DOHH2 (cell line): ENCODE data around the gene FDXACB1.

Experiments
- H3F3A ChIP-seq: fragments of 200-600 bp; sonication (generic), shearing (Covaris generic); 2 replicates; pipeline ENCODE4 v1.6.0; 2016; ENCODE audit warnings: antibody characterized with exemption, mild to moderate bottlenecking; ENCODE audit not compliant: control insufficient read depth, insufficient read depth
- H3K27ac ChIP-seq: fragments of 200-600 bp; sonication (generic); 2 replicates; pipeline ENCODE4 v1.5.1; 2014; ENCODE audit warnings: low read depth, mild to moderate bottlenecking, low read length, moderate library complexity
- H3K27me3 ChIP-seq: fragments of 200-600 bp; sonication (generic); 2 replicates; pipeline ENCODE4 v1.6.1; 2014; ENCODE audit warnings: mild to moderate bottlenecking, low read length, mixed read lengths; ENCODE audit not compliant: control insufficient read depth
- H3K36me3 ChIP-seq: fragments of 200-600 bp; sonication (generic); 2 replicates; pipeline ENCODE4 v1.6.1; 2014; ENCODE audit warnings: mild to moderate bottlenecking, low read length, moderate library complexity, mixed read lengths; ENCODE audit not compliant: control insufficient read depth
- H3K4me1 ChIP-seq: fragments of 200-600 bp; sonication (generic); 2 replicates; pipeline ENCODE4 v1.6.1; 2014; ENCODE audit warnings: mild to moderate bottlenecking, low read length, mixed read lengths; ENCODE audit not compliant: control insufficient read depth
- H3K4me2 ChIP-seq: fragments of 200-600 bp; sonication (generic); 2 replicates; pipeline ENCODE4 v1.6.0; 2014; ENCODE audit warnings: mild to moderate bottlenecking, low read length, moderate library complexity
- H3K4me3 ChIP-seq: fragments of 200-600 bp; sonication (generic); 2 replicates; pipeline ENCODE4 v1.5.1; 2014; ENCODE audit warnings: mild to moderate bottlenecking, low read length, mixed read lengths
- H3K79me2 ChIP-seq: fragments of 200-600 bp; sonication (generic); 2 replicates; pipeline ENCODE4 v1.6.1; 2014; ENCODE audit warnings: mild to moderate bottlenecking, low read length, mixed read lengths; ENCODE audit not compliant: control insufficient read depth
- H3K9me2 ChIP-seq: fragments of 200-600 bp; sonication (generic); replicated peaks from 2 replicates; pipeline ENCODE4 v1.6.1; 2014; ENCODE audit warnings: mild to moderate bottlenecking, low read length, mixed read lengths; ENCODE audit not compliant: control insufficient read depth
- H3K9me3 ChIP-seq: fragments of 200-600 bp; sonication (generic); 2 replicates; pipeline ENCODE4 v1.6.1; 2014; ENCODE audit warnings: antibody characterized with exemption, low read length, mixed read lengths; ENCODE audit not compliant: control insufficient read depth, insufficient read depth
- H4K20me1 ChIP-seq: fragments of 200-600 bp; sonication (generic); 2 replicates; pipeline ENCODE4 v1.6.0; 2014; ENCODE audit warnings: low read depth, mild to moderate bottlenecking, antibody characterized with exemption, low read length, moderate library complexity; ENCODE audit not compliant: control insufficient read depth, insufficient read depth
- CTCF ChIP-seq: fragments of 200-600 bp; sonication (generic); IDR thresholded peaks from one replicate; pipeline ENCODE4 v1.5.1; 2014; ENCODE audit warnings: antibody characterized with exemption, mild to moderate bottlenecking, low read depth, low read length; ENCODE audit not compliant: poor library complexity, severe bottlenecking
- EZH2phosphoT487 ChIP-seq: fragments of 200-600 bp; sonication (generic); IDR thresholded peaks from 2 replicates; pipeline ENCODE4 v1.6.1; 2017; ENCODE audit warnings: borderline replicate concordance, mild to moderate bottlenecking, antibody characterized with exemption, low read length, moderate library complexity, mixed read lengths

Gene FDXACB1

GRCh38 chr11:111834432-111835163 lies 44.4 kb downstream of the FDXACB1 start:
- TF ChIP-seq EZH2phosphoT487 (no peak), CTCF (no peak)
- Histone ChIP-seq H3K9me3 (no peaks in the 10 kb centered on the region), H4K20me1 (no peaks in the 10 kb centered on the region), H3K4me1 (no peaks in the 10 kb centered on the region), H3K27me3 (no peaks in the 10 kb centered on the region), H3K9me2 (no peaks in the 10 kb centered on the region), H3K27ac (no peak overlapping the region), H3K36me3 (peaks cover 63% of the 10 kb centered on the region), H3K4me3 (no peak overlapping the region), H3K4me2 (no peak overlapping the region), H3K79me2 (no peaks in the 10 kb centered on the region), H3F3A (no peaks in the 10 kb centered on the region)

- Histone ChIP-seq H3K27ac (no peak overlapping the region), H3F3A (no peaks in the 10 kb centered on the region), H3K4me3 (no peak overlapping the region), H3K79me2 (no peaks in the 10 kb centered on the region), H3K9me3 (no peaks in the 10 kb centered on the region), H3K4me2 (no peak overlapping the region), H3K4me1 (no peaks in the 10 kb centered on the region), H3K27me3 (no peaks in the 10 kb centered on the region), H3K36me3 (peaks cover 66% of the 10 kb centered on the region), H3K9me2 (no peaks in the 10 kb centered on the region), H4K20me1 (no peaks in the 10 kb centered on the region)
- no peak for TF ChIP-seq CTCF
Measured at GRCh38 chr11:111833524-111833923, 45.4 kb downstream of the FDXACB1 start.

GRCh38 chr11:111829185-111829968 lies 49.6 kb downstream of the FDXACB1 start:
- no peaks in the 10 kb centered on the region for H3K79me2 ChIP-seq
- no peak overlapping the region for H3K4me2 ChIP-seq
- no peaks in the 10 kb centered on the region for H4K20me1 ChIP-seq
- TF ChIP-seq EZH2phosphoT487 (no peak), CTCF (no peak)
- no peaks in the 10 kb centered on the region for H3K27me3 ChIP-seq
- no peaks in the 10 kb centered on the region for H3F3A ChIP-seq
- no peaks in the 10 kb centered on the region for H3K9me3 ChIP-seq
- H3K4me1 ChIP-seq, result no peaks in the 10 kb centered on the region
- H3K4me3 ChIP-seq, result no peak overlapping the region
- peaks cover 29% of the 10 kb centered on the region for H3K36me3 ChIP-seq
- no peak overlapping the region for H3K27ac ChIP-seq
- no peaks in the 10 kb centered on the region for H3K9me2 ChIP-seq
